Measurements from ENCODE around the gene ICOS.

DNA sequence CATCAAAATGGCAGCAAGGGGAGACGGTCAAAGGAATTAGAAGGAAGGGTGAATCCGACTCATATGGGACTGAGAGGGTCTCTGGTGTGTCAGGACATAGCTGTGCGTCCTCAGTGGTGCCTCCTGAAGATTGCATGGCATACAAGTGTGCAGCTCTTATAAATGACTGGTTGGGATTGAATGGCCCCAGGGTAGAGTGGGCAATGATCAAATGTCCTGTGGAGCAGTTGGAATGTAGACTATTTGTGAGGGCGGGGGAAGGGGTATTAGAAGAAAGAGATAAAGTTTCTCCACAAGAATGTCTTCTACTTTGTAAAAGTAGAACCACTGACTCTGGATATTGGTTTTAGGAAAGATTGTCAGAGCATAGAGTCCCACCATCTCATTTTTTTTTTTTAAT, 44.4 kb upstream of the ICOS start:
- TF ChIP-seq, protein P1, sequence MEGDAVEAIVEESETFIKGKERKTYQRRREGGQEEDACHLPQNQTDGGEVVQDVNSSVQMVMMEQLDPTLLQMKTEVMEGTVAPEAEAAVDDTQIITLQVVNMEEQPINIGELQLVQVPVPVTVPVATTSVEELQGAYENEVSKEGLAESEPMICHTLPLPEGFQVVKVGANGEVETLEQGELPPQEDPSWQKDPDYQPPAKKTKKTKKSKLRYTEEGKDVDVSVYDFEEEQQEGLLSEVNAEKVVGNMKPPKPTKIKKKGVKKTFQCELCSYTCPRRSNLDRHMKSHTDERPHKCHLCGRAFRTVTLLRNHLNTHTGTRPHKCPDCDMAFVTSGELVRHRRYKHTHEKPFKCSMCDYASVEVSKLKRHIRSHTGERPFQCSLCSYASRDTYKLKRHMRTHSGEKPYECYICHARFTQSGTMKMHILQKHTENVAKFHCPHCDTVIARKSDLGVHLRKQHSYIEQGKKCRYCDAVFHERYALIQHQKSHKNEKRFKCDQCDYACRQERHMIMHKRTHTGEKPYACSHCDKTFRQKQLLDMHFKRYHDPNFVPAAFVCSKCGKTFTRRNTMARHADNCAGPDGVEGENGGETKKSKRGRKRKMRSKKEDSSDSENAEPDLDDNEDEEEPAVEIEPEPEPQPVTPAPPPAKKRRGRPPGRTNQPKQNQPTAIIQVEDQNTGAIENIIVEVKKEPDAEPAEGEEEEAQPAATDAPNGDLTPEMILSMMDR (IDR thresholded peaks at IDR 0.05), result no peak
- TF ChIP-seq EP300 (IDR thresholded peaks at IDR 0.05; ENCODE audit: low read depth) (no peak), POLR2AphosphoS5 (IDR thresholded peaks at IDR 0.05) (no peak), POLR2A (IDR thresholded peaks at IDR 0.05) (no peak)
